ENCODE data around the gene FLNB. TPM values are rescaled to one million over a fixed set of nuclear protein-coding genes. Genes with fewer than 3 reads are reported as not detected.

The FLNB gene
- total and polyA plus RNA-seq, 2 of the 13 experiments (the other 11 are each of a cell fraction or from before 2014, with no cell fraction given): 106 to 130 TPM

DNA sequence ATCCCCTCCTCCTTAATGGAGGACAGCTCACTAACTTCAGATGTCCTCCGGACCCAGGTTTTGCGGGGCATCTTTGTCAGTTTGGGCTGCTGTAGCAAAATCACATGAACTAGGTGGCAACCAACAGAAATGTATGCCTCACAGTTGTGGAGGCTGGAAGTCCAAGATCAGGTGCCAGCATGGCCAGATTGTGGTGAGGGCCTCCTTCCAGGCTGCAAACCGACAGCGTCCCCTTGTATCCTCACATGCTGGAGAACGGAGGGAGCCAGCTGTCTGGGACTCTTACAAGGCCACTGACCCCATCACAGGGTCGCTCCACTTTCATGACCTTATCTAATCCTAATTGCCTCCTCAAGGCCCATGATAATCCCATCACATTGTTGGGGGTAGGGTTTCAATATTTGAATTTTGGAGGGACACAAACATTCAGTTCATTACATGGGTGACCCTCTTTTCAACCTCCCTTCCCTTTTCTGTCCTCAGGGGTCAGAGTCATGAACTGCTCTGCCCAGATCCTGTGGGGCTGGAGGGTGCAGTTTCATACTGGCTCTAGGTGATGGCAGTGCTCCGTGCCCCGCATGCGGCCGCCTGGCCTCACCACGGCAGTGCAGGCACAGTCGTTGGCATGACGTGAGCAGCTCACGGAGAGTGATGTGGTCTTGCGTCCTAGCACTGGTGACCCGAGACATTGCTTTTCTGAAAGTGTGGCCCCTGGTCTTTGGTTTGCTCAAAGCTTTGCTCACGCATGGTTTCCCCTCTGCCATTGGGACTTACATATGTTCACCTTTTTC is 144.2 kb downstream of the FLNB start (continued):
- TF ChIP-seq, protein P1, sequence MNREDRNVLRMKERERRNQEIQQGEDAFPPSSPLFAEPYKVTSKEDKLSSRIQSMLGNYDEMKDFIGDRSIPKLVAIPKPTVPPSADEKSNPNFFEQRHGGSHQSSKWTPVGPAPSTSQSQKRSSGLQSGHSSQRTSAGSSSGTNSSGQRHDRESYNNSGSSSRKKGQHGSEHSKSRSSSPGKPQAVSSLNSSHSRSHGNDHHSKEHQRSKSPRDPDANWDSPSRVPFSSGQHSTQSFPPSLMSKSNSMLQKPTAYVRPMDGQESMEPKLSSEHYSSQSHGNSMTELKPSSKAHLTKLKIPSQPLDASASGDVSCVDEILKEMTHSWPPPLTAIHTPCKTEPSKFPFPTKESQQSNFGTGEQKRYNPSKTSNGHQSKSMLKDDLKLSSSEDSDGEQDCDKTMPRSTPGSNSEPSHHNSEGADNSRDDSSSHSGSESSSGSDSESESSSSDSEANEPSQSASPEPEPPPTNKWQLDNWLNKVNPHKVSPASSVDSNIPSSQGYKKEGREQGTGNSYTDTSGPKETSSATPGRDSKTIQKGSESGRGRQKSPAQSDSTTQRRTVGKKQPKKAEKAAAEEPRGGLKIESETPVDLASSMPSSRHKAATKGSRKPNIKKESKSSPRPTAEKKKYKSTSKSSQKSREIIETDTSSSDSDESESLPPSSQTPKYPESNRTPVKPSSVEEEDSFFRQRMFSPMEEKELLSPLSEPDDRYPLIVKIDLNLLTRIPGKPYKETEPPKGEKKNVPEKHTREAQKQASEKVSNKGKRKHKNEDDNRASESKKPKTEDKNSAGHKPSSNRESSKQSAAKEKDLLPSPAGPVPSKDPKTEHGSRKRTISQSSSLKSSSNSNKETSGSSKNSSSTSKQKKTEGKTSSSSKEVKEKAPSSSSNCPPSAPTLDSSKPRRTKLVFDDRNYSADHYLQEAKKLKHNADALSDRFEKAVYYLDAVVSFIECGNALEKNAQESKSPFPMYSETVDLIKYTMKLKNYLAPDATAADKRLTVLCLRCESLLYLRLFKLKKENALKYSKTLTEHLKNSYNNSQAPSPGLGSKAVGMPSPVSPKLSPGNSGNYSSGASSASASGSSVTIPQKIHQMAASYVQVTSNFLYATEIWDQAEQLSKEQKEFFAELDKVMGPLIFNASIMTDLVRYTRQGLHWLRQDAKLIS (CRISPR knock-in tag; IDR thresholded peaks at IDR 0.05): no peak
- TF ChIP-seq HOXA9 (CRISPR knock-in tag; IDR thresholded peaks at IDR 0.05; ENCODE audit: borderline replicate concordance) (no peak), ZNF773 (CRISPR knock-in tag; IDR thresholded peaks at IDR 0.05; ENCODE audit: borderline replicate concordance) (no peak)

DNA sequence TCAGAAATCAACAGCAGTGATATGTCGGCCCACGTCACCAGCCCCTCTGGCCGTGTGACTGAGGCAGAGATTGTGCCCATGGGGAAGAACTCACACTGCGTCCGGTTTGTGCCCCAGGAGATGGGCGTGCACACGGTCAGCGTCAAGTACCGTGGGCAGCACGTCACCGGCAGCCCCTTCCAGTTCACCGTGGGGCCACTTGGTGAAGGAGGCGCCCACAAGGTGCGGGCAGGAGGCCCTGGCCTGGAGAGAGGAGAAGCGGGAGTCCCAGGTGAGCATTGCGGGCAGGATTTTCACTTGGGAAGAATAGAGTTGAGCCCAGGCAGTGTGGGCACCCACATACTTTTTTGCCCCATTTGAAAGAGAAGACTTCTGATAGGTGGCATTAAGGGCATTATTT is 145.1 kb downstream of the FLNB start:
- intact Hi-C loops (cut with micrococcal nuclease; ENCODE audit: unreplicated experiment) (no loop called here), in situ Hi-C loops (cut with HindIII; ENCODE audit: extremely low pct_ligation_motif_present, low pct_unique_long_range_greater_than_20kb) (no loop called here)
- TF ChIP-seq YEATS2 (CRISPR knock-in tag; IDR thresholded peaks at IDR 0.05; ENCODE audit: borderline replicate concordance) (no peak), AGO2 (optimal IDR thresholded peaks at IDR 0.05; ENCODE audit: low read depth, low read length) (peak; percentile 78), EED (CRISPR knock-in tag; IDR thresholded peaks at IDR 0.05) (no peak), ZNF101 (CRISPR knock-in tag; IDR thresholded peaks at IDR 0.05; ENCODE audit: borderline replicate concordance, low read depth) (no peak), IRX3 (CRISPR knock-in tag; IDR thresholded peaks at IDR 0.05; ENCODE audit: borderline replicate concordance, low read depth) (no peak)
- BruUV-seq (replicated peaks): no TSS peak
- no peak for FAIRE-seq
- H3K27me3 ChIP-seq (ENCODE audit: control insufficient read depth in 1 of 2, insufficient read depth in 2 of 2, low read length in 2 of 2): no peaks in the 10 kb centered on the region
- ChIA-PET POLR2A (no interaction called here), CTCF (ENCODE audit: low intra/inter-chr PET ratio, low total read pairs) (no interaction called here)
- no peaks in the 10 kb centered on the region for H4K20me1 ChIP-seq (ENCODE audit: insufficient read depth, low read length)
- H2AFZ ChIP-seq (ENCODE audit: low read length): no peak overlapping the region
- DNase-seq (ENCODE audit: low spot score): no peak
- H3K36me3 ChIP-seq (replicated peaks in 1 of 2; ENCODE audit: control insufficient read depth in 1 of 2, insufficient read depth in 2 of 2, low read length in 2 of 2): peaks cover 62 to 92% of the 10 kb centered on the region in 2 experiments
- ATAC-seq: no peak
- no peaks in the 10 kb centered on the region for H3K9me3 ChIP-seq (ENCODE audit: low read length)
- H3K4me1 ChIP-seq (ENCODE audit: insufficient read depth, low read length): no peaks in the 10 kb centered on the region
- H3K4me2 ChIP-seq (ENCODE audit: low read depth, low read length): no peak overlapping the region
- no peak overlapping the region for H3K9ac ChIP-seq (ENCODE audit: insufficient read depth, low read depth, low read length)
- no peak overlapping the region for H3K27ac ChIP-seq (ENCODE audit: extremely low read length, insufficient read depth, low read length)
- no peak overlapping the region for H3K4me3 ChIP-seq (replicated peaks in 1 of 3; ENCODE audit: insufficient read depth in 1 of 3, low read depth in 2 of 3, low read length in 3 of 3)
- H3K79me2 ChIP-seq (ENCODE audit: insufficient read depth, low read length): no peaks in the 10 kb centered on the region
- 99% methylated on average over 16 of the region's 16 CpGs for WGBS (ENCODE audit: low lambda C conversion rate)
